VCaP (cell line): ENCODE measurements around the gene TMEM169.
A peak's percentile ranks its signal among the peaks of the same experiment; 100 is the strongest.

Source experiments
- H3K27ac ChIP-seq: fragments of 450-650 bp; 2 replicates; pipeline ENCODE4 v1.5.1; 2017
- CTCF ChIP-seq: fragments of 450-650 bp; conservative IDR thresholded peaks from 2 replicates; pipeline ENCODE4 v1.5.1; 2017; ENCODE audit warnings: mild to moderate bottlenecking, moderate library complexity

Gene TMEM169

GRCh38 chr2:216134958-216135541 lies 53.3 kb downstream of the TMEM169 start:
- no peak overlapping the region for H3K27ac ChIP-seq
- no peak for TF ChIP-seq CTCF

GRCh38 chr2:216139884-216140283 lies 58.2 kb downstream of the TMEM169 start:
- TF ChIP-seq CTCF: no peak; the same call in 1 of the 2 replicates
- 0 out of 2 replicates have a peak overlapping the region, but pooled peaks have one; percentile 7 for H3K27ac ChIP-seq

GRCh38 chr2:216141516-216141915 lies 59.8 kb downstream of the TMEM169 start:
- peak overlapping the region; percentile 74 for H3K27ac ChIP-seq

GRCh38 chr2:216142540-216142939 lies 60.8 kb downstream of the TMEM169 start:
- no peak for TF ChIP-seq CTCF
- peak overlapping the region; percentile 74 for H3K27ac ChIP-seq

- peak overlapping the region; percentile 74; the same call in 1 of the 2 replicates for H3K27ac ChIP-seq
- TF ChIP-seq CTCF: no peak
These were observed 62.7 kb downstream of the TMEM169 start for GRCh38 chr2:216144372-216144771.

- no peak overlapping the region for H3K27ac ChIP-seq
- no peak for TF ChIP-seq CTCF
These were observed 63.1 kb downstream of the TMEM169 start for GRCh38 chr2:216144857-216145256.

- TF ChIP-seq CTCF: no peak
These were observed 64.9 kb downstream of the TMEM169 start for GRCh38 chr2:216146573-216146972.

More at GRCh38 chr2:216146573-216146972, 64.9 kb downstream of the TMEM169 start:
- no peak overlapping the region for H3K27ac ChIP-seq
